Ovary (tissue), 9 donors: Measurements from ENCODE around the gene CCDC102A. TPM values are rescaled to one million over a fixed set of nuclear protein-coding genes. Genes with fewer than 3 reads are reported as not detected.
A peak's percentile ranks its signal among the peaks of the same experiment; 100 is the strongest.

Experiments
- DNase-seq, 5 donors: peaks; one replicate each; pipeline ENCODE4 v3.0.0-alpha.2; 2019 to 2020
- H3K27ac ChIP-seq, 2 donors: fragments of 200-600 bp; one replicate each; pipeline versions ENCODE4 v1.5.1 to v1.8.0; 2019 to 2022
- H3K27me3 ChIP-seq: fragments of 200-600 bp; one replicate; pipeline ENCODE4 v1.8.0; 2022
- H3K36me3 ChIP-seq: fragments of 200-600 bp; sonication (generic); one replicate; pipeline ENCODE4 v1.5.1; 2019
- H3K4me1 ChIP-seq: one replicate; pipeline ENCODE4 v1.8.1; 2013; ENCODE audit warnings: mild to moderate bottlenecking, moderate library complexity; ENCODE audit not compliant: insufficient read depth
- H3K4me3 ChIP-seq: fragments of 200-600 bp; sonication (generic); one replicate; pipeline ENCODE4 v1.5.1; 2017
- H3K9me3 ChIP-seq, 2 donors: fragments of 200-600 bp in 1 of 2; sonication (generic) in 1 of 2; one replicate each; pipeline versions ENCODE4 v1.5.1 to v1.8.1; 2013 to 2019; ENCODE audit warnings: mild to moderate bottlenecking in 1 of 2, moderate library complexity in 1 of 2
- CTCF ChIP-seq, 3 donors: fragments of 450-650 bp in 2 of 3; fragments of 200-600 bp in 1 of 3; IDR thresholded peaks; one replicate each; pipeline versions ENCODE4 v1.5.1 to v1.8.0; 2016 to 2022; ENCODE audit warnings: antibody characterized with exemption in 3 of 3, mild to moderate bottlenecking in 1 of 3
- EP300 ChIP-seq: sonication (generic); formaldehyde crosslinking; IDR thresholded peaks from one replicate; pipeline ENCODE4 v1.6.1; 2017; ENCODE audit warnings: antibody characterized with exemption
- POLR2A ChIP-seq: fragments of 450-650 bp; IDR thresholded peaks from one replicate; pipeline ENCODE4 v1.6.1; 2017; ENCODE audit warnings: antibody characterized with exemption, mild to moderate bottlenecking, moderate library complexity
- WGBS, 3 donors: extraction: QIAGEN DNeasy Blood & Tissue Kit in 1 of 3; methylation state at CpG; one replicate each; pipeline versions ENCODE4 v1.1.5 to v1.1.7; 2013 to 2017; 5-methylcytosine and 5-hydroxymethylcytosine counted together
- intact Hi-C, 4 donors: fragments of 100-400 bp; cut with DNase I; formaldehyde crosslinking; loops; one replicate each; pipeline versions ENCODE4 v1.11.0 to v1.15.1; 2022 to 2023
- polyA plus RNA-seq, 2 donors: library from polyadenylated mRNA; stranded (reverse); fragments of 200-250 nt in 1 of 2; fragments of 350-450 nt in 1 of 2; fragmentation: Illumina TruSeq in 1 of 2; extraction: RNeasy Lipid Tissue Mini Kit (QIAGEN cat#74804) in 1 of 2; gene quantifications; one replicate each; pipeline ENCODE4 v1.2.3, GENCODE V29; 2013 to 2014
- total RNA-seq, 7 donors: library from RNA; depleted of rRNA in 2 of 7; stranded (reverse); fragments of >200 nt in 2 of 7; fragmentation: NEBNext Ultra II Directional in 3 of 7; extraction: Animal tissue kit (Norgen Biotek cat#: 25700) in 3 of 7; gene quantifications; one replicate each; pipeline versions ENCODE4 v1.1.0 to v1.2.4, GENCODE V29; 2016 to 2023
- donor health status: DM: no; HTN: no; CAD: no; lungs with moderate emphysema.
- donor health status: DM: no; HTN: no; CAD: no.
- donor health status: Bipolar disorder and iron deficiency.
- donor health status: DM: yes; HTN: yes; CAD: no.
- donor health status: DM: no; HTN: no; CAD: no.
- donor health status: DM: yes; HTN: yes; CAD: no.

CCDC102A gene
- total and polyA plus RNA-seq, 9 donors, result 5.9 to 22.4 (median 12.5) TPM

GRCh38 chr16:57578521-57579360 is 42.4 kb upstream of the CCDC102A start:
- intact Hi-C loops, result loop anchor here in 2 of 4 donors (10.0 kb wide), 3 partner anchors 286 to 426 kb away; partner anchors contain the start of genes USB1 (in 1 of the 2) and ZNF319 (in 1 of the 2)
- no peak for DNase-seq
- Histone ChIP-seq H3K27ac (no peak overlapping the region), H3K36me3 (no peaks in the 10 kb centered on the region), H3K4me1 (peaks cover 2% of the 10 kb centered on the region), H3K27me3 (no peaks in the 10 kb centered on the region), H3K9me3 (no peaks in the 10 kb centered on the region), H3K4me3 (no peak overlapping the region)
- 67 to 78% (median 76%) methylated on average over 14 of the region's 14 CpGs for WGBS, 3 donors
- TF ChIP-seq EP300, result no peak
- no peak for TF ChIP-seq POLR2A
- TF ChIP-seq CTCF (IDR thresholded peaks at IDR 0.05), result no peak

- Histone ChIP-seq H3K36me3 (no peaks in the 10 kb centered on the region), H3K4me1 (peaks cover 2% of the 10 kb centered on the region), H3K27me3 (no peaks in the 10 kb centered on the region), H3K4me3 (no peak overlapping the region), H3K9me3 (no peaks in the 10 kb centered on the region), H3K27ac (no peak overlapping the region)
- WGBS, 3 donors, result 31 to 47% (median 43%) methylated on average over 4 of the region's 4 CpGs
- intact Hi-C loops, result loop anchor here in 2 of 4 donors (10.0 kb wide), 3 partner anchors 287 to 427 kb away; partner anchors contain the start of genes USB1 (in 1 of the 2) and ZNF319 (in 1 of the 2)
- TF ChIP-seq POLR2A (no peak), EP300 (no peak), CTCF (IDR thresholded peaks at IDR 0.05) (no peak)
- no peak for DNase-seq
Measured at GRCh38 chr16:57577691-57578224, 41.4 kb upstream of the CCDC102A start.

- Histone ChIP-seq H3K36me3 (no peaks in the 10 kb centered on the region), H3K9me3 (no peaks in the 10 kb centered on the region), H3K4me1 (peaks cover 2% of the 10 kb centered on the region), H3K27me3 (no peaks in the 10 kb centered on the region), H3K27ac (no peak overlapping the region), H3K4me3 (no peak overlapping the region)
- TF ChIP-seq EP300 (no peak), POLR2A (no peak), CTCF (IDR thresholded peaks at IDR 0.05) (no peak)
- intact Hi-C loops, result loop anchor here in 2 of 4 donors (10.0 kb wide), 3 partner anchors 288 to 428 kb away; partner anchors contain the start of genes USB1 (in 1 of the 2) and ZNF319 (in 1 of the 2)
- 70 to 84% (median 73%) methylated on average over 6 of the region's 6 CpGs for WGBS, 3 donors
- DNase-seq, result no peak
Measured at GRCh38 chr16:57577214-57577613, 40.8 kb upstream of the CCDC102A start.

GRCh38 chr16:57576429-57576870 is 40.1 kb upstream of the CCDC102A start:
- Histone ChIP-seq H3K4me1 (peaks cover 2% of the 10 kb centered on the region), H3K9me3 (no peaks in the 10 kb centered on the region), H3K27ac (no peak overlapping the region), H3K4me3 (no peak overlapping the region), H3K36me3 (no peaks in the 10 kb centered on the region), H3K27me3 (no peaks in the 10 kb centered on the region)
- 14 to 17% (median 17%) methylated on average over 16 of the region's 16 CpGs for WGBS, 3 donors
- peak; percentile 47 to 82 (median 71) for DNase-seq
- intact Hi-C loops, result loop anchor here in 2 of 4 donors (10.0 kb wide), 3 partner anchors 288 to 428 kb away; partner anchors contain the start of genes USB1 (in 1 of the 2) and ZNF319 (in 1 of the 2)
- TF ChIP-seq CTCF (IDR thresholded peaks at IDR 0.05), result peak; percentile 40 to 71 (median 59)
- TF ChIP-seq POLR2A, result no peak
